ENCODE measurements around the gene PVRIG.
"Not testable (repeated sequence)": the region's sequence is repeated elsewhere in the genome, so short reads cannot be mapped to it uniquely, and the experiment has no call there.

Gene PVRIG

DNA sequence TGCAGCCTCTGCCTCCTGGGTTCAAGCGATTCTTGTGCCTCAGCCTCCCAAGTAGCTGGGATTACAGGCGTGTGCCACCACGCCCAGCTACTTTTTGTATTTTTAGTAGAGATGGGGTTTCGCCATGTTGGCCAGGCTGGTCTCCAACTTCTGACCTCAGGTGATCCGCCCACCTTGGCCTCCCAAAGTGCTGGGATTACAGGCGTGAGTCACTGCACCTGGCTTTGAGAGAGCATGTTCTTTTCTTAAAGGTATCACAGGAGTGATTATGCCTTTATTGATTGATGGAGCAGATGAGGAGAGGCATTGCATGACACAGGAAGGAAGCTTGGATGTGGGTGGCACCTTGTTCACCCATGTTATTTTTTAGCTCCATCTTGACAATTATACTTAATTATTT is 36.7 kb upstream of the PVRIG start:
- not testable (repeated sequence) for ATAC-seq (ENCODE audit: low read depth)

DNA sequence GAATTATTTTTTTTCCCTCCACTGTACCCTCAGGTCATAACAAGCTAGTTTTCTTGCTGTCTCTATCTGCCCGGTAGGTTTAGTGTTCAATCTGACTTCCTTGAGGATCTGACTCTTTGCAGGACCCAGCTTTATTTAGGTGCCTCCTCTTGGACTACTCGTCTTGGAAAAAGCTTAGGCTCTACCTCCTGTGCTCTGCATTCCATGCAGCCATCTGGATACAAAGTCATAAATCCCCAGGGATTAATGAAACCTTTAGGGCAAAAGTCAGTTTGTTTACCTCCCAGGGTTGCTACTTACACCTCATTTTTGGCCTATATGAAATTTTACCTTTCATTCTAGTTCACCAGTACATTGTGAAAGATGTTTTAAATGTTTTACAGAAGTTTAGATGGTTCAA is 34.0 kb upstream of the PVRIG start:
- H3K4me3 Mint-ChIP-seq, result no peak overlapping the region
- H3K9me3 Mint-ChIP-seq, result no peaks in the 10 kb centered on the region
- ATAC-seq (ENCODE audit: low read depth) (no peak), DNase-seq (ENCODE audit: low spot score in 2 of 2) (no peak)
- H3K36me3 Mint-ChIP-seq, result no peaks in the 10 kb centered on the region
- peaks cover 13% of the 10 kb centered on the region for H3K4me1 Mint-ChIP-seq
- no peak overlapping the region for H3K27ac Mint-ChIP-seq
- peaks cover 5% of the 10 kb centered on the region for H3K27me3 Mint-ChIP-seq

More for the DNA sequence above, 36.7 kb upstream of the PVRIG start:
- not testable (repeated sequence) for H3K9me3 Mint-ChIP-seq; H3K27me3 Mint-ChIP-seq; H3K4me3 Mint-ChIP-seq; H3K36me3 Mint-ChIP-seq; DNase-seq (ENCODE audit: low spot score in 2 of 2); H3K4me1 Mint-ChIP-seq; H3K27ac Mint-ChIP-seq

DNA sequence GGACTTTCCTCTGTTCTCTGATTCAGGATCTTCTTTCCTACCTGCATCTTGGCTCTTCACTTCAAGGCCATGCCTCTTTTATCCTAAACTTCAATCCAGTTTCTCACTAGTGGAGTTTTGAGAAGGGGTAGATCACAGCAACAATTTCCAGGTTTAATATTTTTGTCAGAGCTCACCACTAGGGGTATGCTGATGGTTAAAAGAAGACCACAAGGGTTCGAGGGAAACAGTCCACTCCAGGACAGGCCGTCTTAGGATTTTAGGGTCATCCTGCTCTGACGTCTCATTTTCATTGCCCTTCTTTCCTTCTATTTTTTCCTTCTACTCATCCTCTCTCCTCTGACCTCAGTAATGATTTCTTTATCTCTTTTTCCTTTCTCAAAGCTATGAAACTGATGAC is 30.7 kb upstream of the PVRIG start:
- DNase-seq (ENCODE audit: low spot score in 2 of 2) (no peak), ATAC-seq (ENCODE audit: low read depth) (no peak)
- Mint-ChIP-seq H3K27ac (no peak overlapping the region), H3K4me3 (no peak overlapping the region), H3K27me3 (peaks cover 1% of the 10 kb centered on the region), H3K9me3 (no peaks in the 10 kb centered on the region), H3K4me1 (peaks cover 38% of the 10 kb centered on the region), H3K36me3 (no peaks in the 10 kb centered on the region)

DNA sequence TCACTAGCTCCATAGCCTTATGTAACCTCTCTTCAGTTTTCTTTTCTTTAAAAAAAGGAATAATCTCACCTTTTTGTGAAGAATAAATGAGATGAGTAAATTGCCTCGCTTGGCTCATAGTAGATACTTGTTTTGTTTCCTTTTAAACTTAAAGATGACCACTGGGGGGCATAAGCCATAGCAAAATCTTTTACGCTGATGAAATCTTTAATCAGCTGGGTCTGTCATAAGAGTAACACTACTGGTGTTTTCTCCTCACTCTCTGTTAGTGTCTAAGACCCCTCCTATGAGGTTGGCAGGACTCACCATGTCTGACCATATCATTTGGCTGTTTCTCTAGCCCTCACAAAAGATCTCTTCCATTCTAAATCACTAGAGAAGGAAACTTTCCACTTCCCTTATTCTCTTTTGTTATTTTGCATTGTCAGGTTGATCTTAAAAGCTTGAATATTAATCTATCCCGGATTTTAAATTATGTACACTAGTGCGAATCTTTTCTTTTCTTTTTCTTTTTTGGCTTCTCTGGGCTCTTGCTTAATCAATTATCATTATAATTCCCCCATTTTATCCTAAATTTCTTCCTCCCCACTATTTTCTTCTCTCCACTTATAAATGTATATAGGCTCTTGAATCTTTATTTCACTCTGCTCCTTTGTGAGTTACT is 29.6 kb upstream of the PVRIG start:
- Mint-ChIP-seq H3K4me1 (peaks cover 41% of the 10 kb centered on the region), H3K9me3 (no peaks in the 10 kb centered on the region), H3K27ac (peak overlapping the region; percentile 33), H3K36me3 (no peaks in the 10 kb centered on the region), H3K27me3 (no peaks in the 10 kb centered on the region), H3K4me3 (peak overlapping the region; percentile 48)
- ATAC-seq (ENCODE audit: low read depth) (peak; percentile 70), DNase-seq (ENCODE audit: low spot score in 2 of 2) (peak in 1 of 2 donors; percentile 41)

DNA sequence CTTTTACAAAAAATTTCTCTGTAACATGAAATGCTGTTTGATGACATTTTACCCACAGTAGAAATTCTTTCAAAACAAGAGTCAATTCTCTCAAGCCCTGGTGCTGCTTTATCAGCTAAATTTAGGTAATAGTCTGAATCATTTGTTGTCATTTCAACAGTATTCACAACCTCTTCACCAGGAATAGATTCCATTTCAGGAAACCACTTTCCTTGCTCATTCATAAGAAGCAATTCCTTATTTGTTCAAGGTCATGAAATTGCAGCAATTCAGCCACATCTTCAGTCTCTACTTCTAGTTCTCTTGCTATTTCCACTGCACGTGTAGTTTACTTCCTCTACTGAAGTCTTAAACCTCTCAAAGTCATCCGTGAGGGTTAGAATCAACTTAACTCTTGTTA is 28.0 kb upstream of the PVRIG start:
- no peaks in the 10 kb centered on the region for H3K9me3 Mint-ChIP-seq
- ATAC-seq (ENCODE audit: low read depth), result no peak
- H3K36me3 Mint-ChIP-seq, result no peaks in the 10 kb centered on the region
- peak overlapping the region; percentile 91 for H3K27ac Mint-ChIP-seq
- no peaks in the 10 kb centered on the region for H3K27me3 Mint-ChIP-seq
- DNase-seq (ENCODE audit: low spot score in 2 of 2), result no peak
- H3K4me3 Mint-ChIP-seq, result peak overlapping the region; percentile 57
- H3K4me1 Mint-ChIP-seq, result peaks cover 43% of the 10 kb centered on the region

DNA sequence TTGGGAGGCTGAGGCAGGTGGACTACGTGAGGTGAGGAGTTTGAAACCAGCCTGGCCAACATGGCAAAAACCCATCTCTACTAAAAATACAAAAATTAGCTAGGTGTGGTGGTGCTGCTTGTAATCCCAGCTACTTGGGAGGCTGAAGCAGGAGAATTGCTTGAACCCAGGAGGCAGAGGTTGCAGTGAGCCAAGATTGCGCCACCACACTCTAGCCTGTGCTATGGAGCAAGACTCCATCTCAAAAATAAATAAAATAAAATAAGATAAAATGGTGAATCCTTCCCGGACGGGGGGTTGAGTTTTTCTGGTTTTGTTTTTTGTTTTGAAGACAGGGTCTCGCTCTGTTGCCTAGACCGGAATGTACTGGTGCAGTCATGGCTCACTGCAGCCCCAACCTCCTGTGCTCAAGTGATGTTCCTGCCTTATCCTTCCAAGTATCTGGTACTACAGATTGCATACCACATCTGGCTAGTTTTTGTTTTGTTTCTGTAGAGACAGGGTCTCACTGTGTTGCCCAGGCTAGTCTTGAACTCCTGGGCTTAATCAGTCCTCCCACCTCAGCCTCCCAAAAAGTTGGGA is 27.4 kb upstream of the PVRIG start:
- Mint-ChIP-seq H3K4me1 (peaks cover 45% of the 10 kb centered on the region), H3K4me3 (peak overlapping the region; percentile 57)

DNA sequence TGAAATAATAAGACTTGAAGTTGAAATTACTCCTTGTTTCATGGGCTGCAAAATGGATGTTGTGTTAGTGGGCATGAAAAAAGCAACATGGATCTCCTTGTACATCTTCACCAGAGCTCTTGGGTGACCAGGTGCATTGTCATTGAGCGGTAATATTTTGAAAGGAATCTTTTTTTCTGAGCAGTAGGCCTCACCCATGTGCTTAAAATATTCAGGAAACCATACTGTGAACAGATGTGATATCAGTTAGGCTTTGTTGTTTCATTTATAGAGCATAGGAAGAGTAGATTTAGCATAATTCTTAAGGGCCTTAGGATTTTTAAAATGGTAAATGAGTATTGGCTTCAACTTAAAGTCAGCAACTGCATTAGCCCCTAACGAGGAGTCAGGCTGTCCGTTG is 26.8 kb upstream of the PVRIG start:
- H3K27me3 Mint-ChIP-seq, result no peaks in the 10 kb centered on the region
- H3K4me3 Mint-ChIP-seq, result no peak overlapping the region
- DNase-seq (ENCODE audit: low spot score in 2 of 2) (no peak), ATAC-seq (ENCODE audit: low read depth) (no peak)
- H3K9me3 Mint-ChIP-seq, result no peaks in the 10 kb centered on the region
- H3K27ac Mint-ChIP-seq, result peak overlapping the region; percentile 91
- H3K36me3 Mint-ChIP-seq, result no peaks in the 10 kb centered on the region
- peaks cover 48% of the 10 kb centered on the region for H3K4me1 Mint-ChIP-seq

More for the DNA sequence above, 27.4 kb upstream of the PVRIG start:
- not testable (repeated sequence) for H3K9me3 Mint-ChIP-seq; H3K27me3 Mint-ChIP-seq; H3K36me3 Mint-ChIP-seq; DNase-seq (ENCODE audit: low spot score in 2 of 2)
- H3K27ac Mint-ChIP-seq, result peak overlapping the region; percentile 91
- peak; percentile 67 for ATAC-seq (ENCODE audit: low read depth)

DNA sequence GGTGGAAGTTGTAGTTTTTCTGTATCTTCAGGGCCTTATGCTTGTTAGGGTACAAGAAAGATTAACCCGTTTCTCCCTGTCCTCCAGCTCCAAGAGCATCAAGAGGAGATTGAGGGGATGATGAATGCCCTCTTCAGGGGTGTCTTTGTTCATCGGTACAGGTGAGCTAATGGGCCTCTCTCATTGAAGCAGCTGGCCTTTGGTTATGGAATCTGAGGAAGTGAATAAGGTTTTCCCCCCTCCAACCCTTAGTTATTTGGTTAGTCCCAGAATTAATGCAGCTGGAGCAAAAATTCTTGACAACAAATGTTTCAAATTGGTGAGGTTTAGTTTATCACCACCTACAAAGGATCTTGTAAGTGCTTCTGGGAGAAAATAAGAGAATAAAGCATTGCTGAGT is 24.5 kb upstream of the PVRIG start:
- Mint-ChIP-seq H3K27me3 (no peaks in the 10 kb centered on the region), H3K27ac (peak overlapping the region; percentile 47), H3K9me3 (no peaks in the 10 kb centered on the region), H3K4me3 (no peak overlapping the region), H3K36me3 (no peaks in the 10 kb centered on the region), H3K4me1 (peaks cover 56% of the 10 kb centered on the region)
- no peak for ATAC-seq (ENCODE audit: low read depth)
- no peak for DNase-seq (ENCODE audit: low spot score in 2 of 2)

DNA sequence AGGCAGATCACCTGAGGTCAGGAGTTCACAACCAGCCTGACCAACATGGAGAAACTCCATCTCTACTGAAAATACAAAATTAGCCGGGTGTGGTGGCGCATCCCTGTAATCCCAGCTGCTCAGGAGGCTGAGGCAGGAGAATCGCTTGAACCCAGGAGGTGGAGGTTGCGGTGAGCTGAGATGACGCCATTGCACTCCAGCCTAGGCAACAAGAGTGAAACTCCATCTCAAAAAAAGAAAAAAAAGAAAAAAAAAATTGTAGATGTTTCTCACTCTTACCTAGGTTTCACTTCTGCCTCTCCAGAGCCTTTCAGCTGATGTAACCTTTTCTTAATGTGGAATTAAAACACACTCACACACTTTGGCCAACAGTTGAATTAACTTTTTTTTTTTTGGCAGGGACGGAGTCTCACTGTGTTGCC is 23.8 kb upstream of the PVRIG start:
- not testable (repeated sequence) for H3K36me3 Mint-ChIP-seq, H3K27me3 Mint-ChIP-seq, H3K9me3 Mint-ChIP-seq
- H3K4me3 Mint-ChIP-seq, result peak overlapping the region; percentile 43
- ATAC-seq (ENCODE audit: low read depth), result peak; percentile 70
- H3K27ac Mint-ChIP-seq, result peak overlapping the region; percentile 47
- DNase-seq (ENCODE audit: low spot score in 2 of 2), result peak in 1 of 2 donors; percentile 14
- H3K4me1 Mint-ChIP-seq, result peaks cover 54% of the 10 kb centered on the region

DNA sequence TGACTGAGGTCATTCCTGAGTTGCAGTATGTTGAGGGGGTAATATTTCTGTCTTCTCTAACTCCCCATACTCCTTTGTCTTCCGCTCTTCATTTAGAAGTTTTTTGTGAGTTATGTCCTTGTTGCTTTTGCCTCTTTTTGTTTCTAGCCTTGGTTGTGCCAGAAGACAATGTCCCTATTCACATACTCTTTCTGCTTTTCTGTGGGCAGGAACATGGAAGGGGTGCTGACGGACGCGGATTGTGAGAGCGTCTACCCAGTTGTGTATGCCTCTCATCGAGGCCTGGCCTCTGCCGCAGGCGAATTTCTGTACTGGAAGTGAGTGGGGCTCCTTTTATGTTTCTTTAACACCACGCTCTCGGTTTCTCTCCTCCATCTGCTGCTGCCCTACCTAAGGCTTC is 21.5 kb upstream of the PVRIG start:
- no peaks in the 10 kb centered on the region for H3K9me3 Mint-ChIP-seq
- no peak overlapping the region for H3K4me3 Mint-ChIP-seq
- H3K36me3 Mint-ChIP-seq, result no peaks in the 10 kb centered on the region
- no peak overlapping the region for H3K27ac Mint-ChIP-seq
- H3K27me3 Mint-ChIP-seq, result no peaks in the 10 kb centered on the region
- DNase-seq (ENCODE audit: low spot score in 2 of 2) (no peak), ATAC-seq (ENCODE audit: low read depth) (no peak)
- peaks cover 43% of the 10 kb centered on the region for H3K4me1 Mint-ChIP-seq

DNA sequence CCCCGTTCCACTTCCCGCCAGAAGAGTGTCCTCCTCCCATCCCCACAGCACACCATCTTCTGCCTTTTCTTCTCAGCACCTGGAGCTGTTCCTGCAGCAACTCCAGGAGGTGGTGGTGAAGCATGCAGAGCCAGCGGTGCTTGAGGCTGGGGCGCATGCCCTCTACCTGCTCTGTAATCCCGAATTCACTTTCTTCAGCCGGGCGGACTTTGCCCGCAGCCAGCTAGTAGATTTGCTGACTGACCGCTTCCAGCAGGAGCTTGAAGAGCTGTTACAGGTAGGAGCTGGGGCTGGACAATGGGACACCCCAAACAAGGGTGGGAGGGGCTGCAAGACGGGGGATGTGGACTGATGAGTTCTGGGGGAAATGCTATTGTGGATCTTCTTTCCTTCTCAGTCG is 19.1 kb upstream of the PVRIG start:
- peaks cover 2% of the 10 kb centered on the region for H3K36me3 Mint-ChIP-seq
- ATAC-seq (ENCODE audit: low read depth), result no peak
- no peaks in the 10 kb centered on the region for H3K9me3 Mint-ChIP-seq
- peak overlapping the region; percentile 54 for H3K4me3 Mint-ChIP-seq
- peak overlapping the region; percentile 12 for H3K27ac Mint-ChIP-seq
- peaks cover 41% of the 10 kb centered on the region for H3K4me1 Mint-ChIP-seq
- no peak for DNase-seq (ENCODE audit: low spot score in 2 of 2)
- H3K27me3 Mint-ChIP-seq, result no peaks in the 10 kb centered on the region

DNA sequence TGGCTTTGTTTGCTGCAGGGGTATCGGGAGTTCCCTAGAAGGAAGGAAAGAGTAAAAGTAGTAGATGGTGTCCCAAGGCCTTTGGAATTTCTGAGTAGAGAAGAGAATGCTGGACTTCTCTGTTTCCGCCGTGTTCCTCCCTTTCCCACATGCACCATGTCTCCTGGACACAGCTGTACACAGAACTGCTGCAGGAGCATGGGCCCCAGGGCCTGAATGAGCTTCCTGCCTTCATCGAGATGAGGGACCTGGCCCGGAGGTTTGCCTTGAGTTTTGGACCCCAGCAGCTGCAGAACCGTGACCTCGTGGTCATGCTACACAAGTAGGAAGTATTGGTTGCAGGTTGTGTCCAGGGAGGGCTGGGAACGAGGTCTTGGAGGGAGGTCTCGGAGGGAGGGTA is 15.3 kb upstream of the PVRIG start:
- ATAC-seq (ENCODE audit: low read depth), result no peak
- no peak overlapping the region for H3K27ac Mint-ChIP-seq
- H3K36me3 Mint-ChIP-seq, result peaks cover 4% of the 10 kb centered on the region

DNA sequence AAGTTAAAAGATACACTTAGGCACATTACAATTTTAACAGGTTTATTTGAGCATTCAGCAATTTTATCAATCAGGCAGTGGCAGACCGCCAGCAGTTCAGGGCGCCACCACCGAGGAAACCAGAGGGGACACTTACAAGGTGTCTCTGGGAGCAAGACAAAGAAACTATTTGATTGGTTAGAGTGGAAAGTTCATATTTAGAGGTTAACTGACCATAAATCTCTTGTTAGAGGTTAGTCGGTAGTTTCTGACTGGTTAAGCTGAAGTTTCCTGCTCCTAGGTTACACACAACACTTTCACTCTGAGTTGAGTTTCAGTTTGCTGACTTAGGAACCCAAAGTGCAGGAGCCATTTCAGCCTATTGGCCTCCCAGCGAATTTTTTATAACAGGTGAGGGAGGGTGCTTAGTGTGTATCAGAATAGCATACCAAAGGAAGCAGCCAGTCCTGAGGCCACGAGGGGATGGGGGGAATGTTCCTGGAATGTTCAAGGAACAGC is 10.8 kb upstream of the PVRIG start:
- Mint-ChIP-seq H3K9me3 (no peaks in the 10 kb centered on the region), H3K36me3 (peaks cover 8% of the 10 kb centered on the region), H3K4me3 (peak overlapping the region; percentile 57), H3K27ac (peak overlapping the region; percentile 95), H3K27me3 (no peaks in the 10 kb centered on the region), H3K4me1 (peaks cover 37% of the 10 kb centered on the region)
- DNase-seq (ENCODE audit: low spot score in 2 of 2), result no peak
- peak; percentile 26 for ATAC-seq (ENCODE audit: low read depth)

More for the DNA sequence above, 15.3 kb upstream of the PVRIG start:
- Mint-ChIP-seq H3K27me3 (no peaks in the 10 kb centered on the region), H3K4me1 (peaks cover 35% of the 10 kb centered on the region), H3K9me3 (no peaks in the 10 kb centered on the region), H3K4me3 (no peak overlapping the region)
- DNase-seq (ENCODE audit: low spot score in 2 of 2), result no peak

DNA sequence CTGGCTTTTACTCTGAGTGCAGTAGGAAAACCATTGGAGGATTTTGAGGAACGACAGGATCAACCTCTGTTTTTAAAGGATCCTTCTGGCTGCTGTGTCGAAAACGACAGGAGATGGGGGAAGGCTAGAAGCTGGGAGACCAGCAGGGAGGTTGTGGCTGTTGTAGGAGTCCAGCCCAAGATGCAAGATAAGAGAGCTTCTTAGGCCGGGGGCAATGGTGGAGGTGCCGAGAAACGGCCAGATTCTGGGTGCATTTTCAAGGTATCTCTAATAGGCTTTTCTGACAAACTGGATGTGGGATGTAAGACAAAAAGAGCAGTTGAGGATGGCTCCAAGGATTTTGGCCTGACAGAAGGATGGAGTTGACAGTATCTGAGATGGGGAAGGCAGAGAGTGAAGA is 10.3 kb upstream of the PVRIG start:
- no peaks in the 10 kb centered on the region for H3K9me3 Mint-ChIP-seq
- H3K27me3 Mint-ChIP-seq, result no peaks in the 10 kb centered on the region
- H3K27ac Mint-ChIP-seq, result peak overlapping the region; percentile 95
- H3K4me1 Mint-ChIP-seq, result peaks cover 41% of the 10 kb centered on the region
- peak overlapping the region; percentile 57 for H3K4me3 Mint-ChIP-seq
- ATAC-seq (ENCODE audit: low read depth) (no peak), DNase-seq (ENCODE audit: low spot score in 2 of 2) (no peak)
- peaks cover 7% of the 10 kb centered on the region for H3K36me3 Mint-ChIP-seq

DNA sequence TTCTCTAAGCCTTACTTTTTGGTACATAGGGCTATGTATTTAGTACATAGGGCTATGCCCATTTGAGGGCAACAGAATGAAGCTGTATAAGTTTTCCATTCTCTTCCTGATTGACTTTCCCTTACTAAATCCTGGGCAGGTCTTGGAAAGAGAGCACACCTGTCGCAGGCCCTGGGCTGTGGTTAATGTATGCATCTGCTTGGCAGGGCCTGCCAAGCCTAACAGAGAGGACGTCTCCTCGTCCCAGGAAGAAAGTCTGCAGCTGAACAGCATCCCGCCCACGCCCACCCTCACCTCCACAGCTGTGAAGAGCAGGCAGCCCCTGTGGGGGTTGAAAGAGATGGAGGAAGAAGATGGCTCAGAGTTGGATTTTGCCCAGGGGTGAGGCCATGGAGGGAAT is 8.9 kb upstream of the PVRIG start:
- Mint-ChIP-seq H3K27me3 (no peaks in the 10 kb centered on the region), H3K4me3 (peak overlapping the region; percentile 43), H3K9me3 (no peaks in the 10 kb centered on the region), H3K27ac (peak overlapping the region; percentile 95), H3K4me1 (peaks cover 47% of the 10 kb centered on the region), H3K36me3 (peaks cover 7% of the 10 kb centered on the region)
- DNase-seq (ENCODE audit: low spot score in 2 of 2) (no peak), ATAC-seq (ENCODE audit: low read depth) (no peak)

Data from memory B cell (primary cell).